Neural crest cell (in vitro differentiated cells): ENCODE data around the gene S100A1. TPM values are rescaled to one million over a fixed set of nuclear protein-coding genes. Genes with fewer than 3 reads are reported as not detected.
A peak's percentile ranks its signal among the peaks of the same experiment; 100 is the strongest.

Source experiments
- DNase-seq: peaks from one replicate; pipeline ENCODE4 v3.0.0; 2021; ENCODE audit warnings: low read depth, mixed read lengths, low spot score
- H3K27ac Mint-ChIP-seq: one replicate; pipeline ENCODE4 v1.8.0; 2021; ENCODE audit warnings: mild to moderate bottlenecking, mixed read lengths; ENCODE audit not compliant: unreplicated experiment
- H3K27me3 Mint-ChIP-seq: 2 replicates; pipeline ENCODE4 v1.8.0; 2021; ENCODE audit warnings: low read depth, mild to moderate bottlenecking, mixed read lengths
- H3K36me3 Mint-ChIP-seq: 2 replicates; pipeline ENCODE4 v1.8.0; 2021; ENCODE audit warnings: low read depth, mild to moderate bottlenecking, mixed read lengths
- H3K4me1 Mint-ChIP-seq: 2 replicates; pipeline ENCODE4 v1.8.0; 2021; ENCODE audit warnings: mixed read lengths
- H3K4me3 Mint-ChIP-seq: one replicate; pipeline ENCODE4 v1.8.0; 2021; ENCODE audit warnings: mild to moderate bottlenecking, mixed read lengths
- H3K9me3 Mint-ChIP-seq: 2 replicates; pipeline ENCODE4 v1.8.0; 2021; ENCODE audit warnings: mixed read lengths
- CTCF ChIP-seq: fragments of 200-600 bp; sonication (generic); conservative IDR thresholded peaks from 2 replicates; pipeline ENCODE4 v1.5.0; 2021; ENCODE audit warnings: antibody characterized with exemption, mild to moderate bottlenecking
- total RNA-seq: library from RNA; stranded (reverse); gene quantifications from 2 replicates; pipeline ENCODE4 v1.2.1, GENCODE V29; 2021

S100A1 gene
- total RNA-seq, 1 donor from 2014 or later: not detected

- no peaks in the 10 kb centered on the region for H3K9me3 Mint-ChIP-seq
- peak overlapping the region; percentile 97 for H3K4me3 Mint-ChIP-seq
- no peaks in the 10 kb centered on the region for H3K27me3 Mint-ChIP-seq
- H3K36me3 Mint-ChIP-seq: peaks cover 5% of the 10 kb centered on the region
- no peak for TF ChIP-seq CTCF
- H3K27ac Mint-ChIP-seq: peak overlapping the region; percentile 94
- H3K4me1 Mint-ChIP-seq: peaks cover 17% of the 10 kb centered on the region
- no peak for DNase-seq
These were observed 30.9 kb downstream of the S100A1 start for GRCh38 chr1:153659175-153659534.

GRCh38 chr1:153659656-153660055 is 31.4 kb downstream of the S100A1 start:
- Mint-ChIP-seq H3K9me3 (no peaks in the 10 kb centered on the region), H3K27me3 (no peaks in the 10 kb centered on the region), H3K4me3 (peak overlapping the region; percentile 97), H3K27ac (peak overlapping the region; percentile 94), H3K36me3 (peaks cover 7% of the 10 kb centered on the region), H3K4me1 (peaks cover 17% of the 10 kb centered on the region)
- TF ChIP-seq CTCF: no peak
- DNase-seq: no peak

GRCh38 chr1:153661111-153661708 is 33.0 kb downstream of the S100A1 start:
- Mint-ChIP-seq H3K4me3 (peak overlapping the region; percentile 71), H3K27me3 (no peaks in the 10 kb centered on the region), H3K36me3 (peaks cover 14% of the 10 kb centered on the region), H3K4me1 (peaks cover 17% of the 10 kb centered on the region), H3K27ac (no peak overlapping the region), H3K9me3 (no peaks in the 10 kb centered on the region)
- TF ChIP-seq CTCF: no peak
- no peak for DNase-seq

GRCh38 chr1:153662269-153662668 is 34.0 kb downstream of the S100A1 start:
- Mint-ChIP-seq H3K27ac (no peak overlapping the region), H3K27me3 (no peaks in the 10 kb centered on the region), H3K36me3 (peaks cover 14% of the 10 kb centered on the region), H3K4me1 (peaks cover 17% of the 10 kb centered on the region), H3K4me3 (peak overlapping the region; percentile 8), H3K9me3 (no peaks in the 10 kb centered on the region)
- DNase-seq: no peak
- TF ChIP-seq CTCF: no peak

GRCh38 chr1:153663211-153663610 is 35.0 kb downstream of the S100A1 start:
- TF ChIP-seq CTCF: no peak
- H3K4me3 Mint-ChIP-seq: no peak overlapping the region
- DNase-seq: no peak
- no peak overlapping the region for H3K27ac Mint-ChIP-seq
- peaks cover 20% of the 10 kb centered on the region for H3K36me3 Mint-ChIP-seq
- H3K9me3 Mint-ChIP-seq: no peaks in the 10 kb centered on the region
- no peaks in the 10 kb centered on the region for H3K27me3 Mint-ChIP-seq
- H3K4me1 Mint-ChIP-seq: peaks cover 24% of the 10 kb centered on the region
